Measurements from ENCODE around the gene POM121C.
"Not testable (repeated sequence)": the region's sequence is repeated elsewhere in the genome, so short reads cannot be mapped to it uniquely, and the experiment has no call there.

POM121C gene

GRCh38 chr7:75395329-75395728 lies 90.8 kb downstream of the POM121C start, which contains the start of gene TRIM73:
TSS of gene TRIM73 (plus strand) at chr7:75395629. CDS start at chr7:75398934, 3,305 bp downstream.
- not testable (repeated sequence) for DNase-seq (ENCODE audit: low read depth in 2 of 2)

GRCh38 chr7:75393194-75393593 lies 92.9 kb downstream of the POM121C start:
- DNase-seq (ENCODE audit: low read depth in 2 of 2) = not testable (repeated sequence)

- DNase-seq (ENCODE audit: low read depth in 2 of 2) = not testable (repeated sequence)
Observed at GRCh38 chr7:75374519-75375317, 111.4 kb downstream of the POM121C start.

GRCh38 chr7:75374144-75374518 lies 112.0 kb downstream of the POM121C start:
- not testable (repeated sequence) for DNase-seq (ENCODE audit: low read depth in 2 of 2)

- not testable (repeated sequence) for DNase-seq (ENCODE audit: low read depth in 2 of 2)
Observed at GRCh38 chr7:75367313-75367712, 118.8 kb downstream of the POM121C start.

All from fibroblast of skin of left biceps (primary cell).